DOHH2 (cell line): ENCODE results near the gene MAP7D2.

Source experiments
- CTCF ChIP-seq: fragments of 200-600 bp; sonication (generic); IDR thresholded peaks from one replicate; pipeline ENCODE4 v1.5.1; 2014; ENCODE audit warnings: antibody characterized with exemption, mild to moderate bottlenecking, low read depth, low read length; ENCODE audit not compliant: poor library complexity, severe bottlenecking
- EZH2phosphoT487 ChIP-seq: fragments of 200-600 bp; sonication (generic); IDR thresholded peaks from 2 replicates; pipeline ENCODE4 v1.6.1; 2017; ENCODE audit warnings: borderline replicate concordance, mild to moderate bottlenecking, antibody characterized with exemption, low read length, moderate library complexity, mixed read lengths

- TF ChIP-seq CTCF: no peak
- TF ChIP-seq EZH2phosphoT487: no peak
Measured at GRCh38 chrX:19986531-19986930, 130.2 kb downstream of the MAP7D2 start.
